HG03439 (cell line): ENCODE results near the gene PPP2R1B.
"Not testable (repeated sequence)": the region's sequence is repeated elsewhere in the genome, so short reads cannot be mapped to it uniquely, and the experiment has no call there.

ENCODE experiments used
- ATAC-seq: cut with Tn5 transposase; IDR thresholded peaks from one replicate; pipeline ENCODE4 v1.9.1; 2021; ENCODE audit warnings: mild to moderate bottlenecking, moderate library complexity; ENCODE audit not compliant: unreplicated experiment

PPP2R1B gene

GRCh38 chr11:111784311-111784710, 18.1 kb upstream of the PPP2R1B start:
- not testable (repeated sequence) for ATAC-seq

DNA sequence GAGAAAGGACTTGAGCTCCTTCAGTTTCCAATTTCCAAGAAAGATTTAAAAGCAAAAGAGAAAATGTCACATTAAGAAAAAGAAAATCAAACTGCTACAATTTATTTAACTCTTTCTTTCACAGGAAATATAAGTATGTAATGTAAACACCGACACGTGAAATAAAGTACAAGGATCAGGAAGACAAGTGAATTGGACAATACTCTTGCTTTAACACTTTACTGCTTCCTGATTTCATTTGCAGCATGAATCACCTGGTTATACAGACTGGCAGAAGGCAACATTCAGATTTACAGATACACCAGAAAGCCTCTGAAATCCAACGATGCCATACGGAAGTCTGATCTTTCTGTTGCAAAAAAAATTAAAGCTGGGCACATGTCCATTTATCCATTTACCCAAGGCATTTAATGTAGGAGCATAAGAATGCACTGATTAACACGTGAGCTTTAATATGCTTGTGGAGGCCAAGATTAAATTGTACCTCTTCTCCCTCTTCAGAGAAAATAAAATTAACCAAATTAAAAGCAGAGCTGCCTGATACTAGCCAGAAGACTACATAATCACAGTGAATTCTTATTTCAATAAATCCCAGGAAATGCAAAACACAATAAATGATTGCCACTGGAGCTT, 16.0 kb upstream of the PPP2R1B start:
- no peak for ATAC-seq

GRCh38 chr11:111779118-111779517, 12.9 kb upstream of the PPP2R1B start:
- ATAC-seq = no peak

- no peak for ATAC-seq
Measured at GRCh38 chr11:111778047-111778558, 11.9 kb upstream of the PPP2R1B start.

- peak; percentile 60 for ATAC-seq
Measured at GRCh38 chr11:111777094-111778046, 11.2 kb upstream of the PPP2R1B start.

- ATAC-seq = peak; percentile 94
Measured at GRCh38 chr11:111776398-111777093, 10.4 kb upstream of the PPP2R1B start.

- ATAC-seq = no peak
Measured at GRCh38 chr11:111774955-111775710, 8.9 kb upstream of the PPP2R1B start.

DNA sequence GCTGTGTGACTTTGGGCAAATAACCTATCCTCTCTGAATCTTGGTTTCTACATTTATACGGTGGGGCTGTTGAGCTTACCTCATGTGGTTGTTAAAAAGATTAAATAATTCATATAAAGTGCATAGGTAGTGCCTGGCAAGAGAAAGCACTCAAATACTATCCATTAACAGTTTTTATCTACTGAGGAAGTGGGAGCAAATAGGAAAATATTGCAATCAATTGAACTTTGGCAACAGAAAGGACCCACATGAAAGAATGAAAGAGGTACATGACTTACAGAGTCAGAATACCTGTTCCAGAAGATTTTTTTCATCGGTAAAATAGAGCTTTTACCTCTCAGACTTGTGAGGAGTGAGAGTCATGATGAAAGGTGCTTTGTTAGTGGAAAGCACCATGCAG, 6.3 kb upstream of the PPP2R1B start:
- ATAC-seq = no peak

DNA sequence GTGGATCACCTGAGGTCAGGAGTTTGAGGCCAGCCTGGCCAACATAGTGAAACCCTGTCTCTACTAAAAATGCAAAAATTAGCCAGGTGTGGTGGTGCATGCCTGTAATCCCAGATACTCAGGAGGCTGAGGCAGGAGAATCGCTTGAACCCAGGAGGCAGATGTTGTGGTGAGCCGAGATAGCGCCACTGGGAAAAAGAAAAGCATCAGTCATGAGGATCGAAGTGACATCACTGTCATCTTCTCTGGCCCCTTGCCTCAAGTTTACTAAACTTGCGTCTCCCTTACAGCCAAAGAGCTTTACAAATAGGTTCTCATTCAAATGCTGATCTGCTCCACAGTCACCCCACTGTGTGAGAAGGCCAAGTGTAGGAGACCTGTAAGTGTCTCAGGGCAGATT, 5.0 kb upstream of the PPP2R1B start:
- not testable (repeated sequence) for ATAC-seq

- no peak for ATAC-seq
Measured at GRCh38 chr11:111770581-111771134, 4.5 kb upstream of the PPP2R1B start.

DNA sequence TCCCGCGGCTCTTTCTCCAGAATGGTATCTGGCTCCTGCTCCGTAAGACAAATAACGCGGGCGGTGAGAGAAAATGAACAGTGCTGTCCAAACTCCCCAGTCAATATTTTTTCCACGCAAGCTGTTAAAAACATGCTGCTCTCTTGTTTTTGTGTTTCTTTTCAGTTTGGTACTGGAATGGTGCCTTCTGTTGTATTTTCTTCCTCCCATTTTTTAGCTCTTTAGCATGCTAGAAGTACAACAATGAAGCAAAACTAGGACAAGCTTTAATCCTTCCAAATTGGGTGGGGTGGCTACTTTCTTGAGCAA, 599 bp upstream of the PPP2R1B start:
- peak; percentile 5 for ATAC-seq

DNA sequence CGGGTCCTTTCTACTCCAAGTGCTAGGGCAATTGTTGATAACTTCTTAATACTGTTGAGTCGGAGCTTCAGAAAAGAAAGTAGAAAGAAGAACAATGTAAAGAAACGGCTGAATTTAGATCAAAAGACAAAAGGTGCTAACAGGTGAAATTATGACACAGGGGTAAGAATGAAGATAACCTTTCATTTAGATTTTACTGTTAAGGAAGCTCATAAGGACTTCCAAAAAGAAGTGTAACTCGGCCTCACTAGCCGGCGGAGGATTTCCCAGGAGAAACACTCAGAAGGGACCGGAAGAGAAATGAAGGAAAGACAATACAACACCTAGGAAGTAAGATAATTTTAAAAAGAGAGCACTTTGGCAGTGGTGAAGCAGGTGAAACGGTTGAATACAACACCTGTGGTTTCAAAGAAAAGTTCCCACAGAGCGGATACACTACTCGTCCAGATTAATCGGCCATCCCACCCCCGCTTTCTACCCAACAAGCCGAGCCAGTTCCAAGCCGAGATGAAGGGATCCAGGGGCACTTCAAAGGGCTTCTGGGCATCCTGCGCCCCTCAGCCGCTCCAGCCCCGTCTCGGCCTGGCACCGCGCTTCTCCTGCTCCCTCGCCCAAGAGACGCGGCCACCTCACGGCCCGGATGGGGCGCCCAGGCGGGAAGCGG, 737 bp downstream of the PPP2R1B start:
- ATAC-seq = peak; percentile 44

DNA sequence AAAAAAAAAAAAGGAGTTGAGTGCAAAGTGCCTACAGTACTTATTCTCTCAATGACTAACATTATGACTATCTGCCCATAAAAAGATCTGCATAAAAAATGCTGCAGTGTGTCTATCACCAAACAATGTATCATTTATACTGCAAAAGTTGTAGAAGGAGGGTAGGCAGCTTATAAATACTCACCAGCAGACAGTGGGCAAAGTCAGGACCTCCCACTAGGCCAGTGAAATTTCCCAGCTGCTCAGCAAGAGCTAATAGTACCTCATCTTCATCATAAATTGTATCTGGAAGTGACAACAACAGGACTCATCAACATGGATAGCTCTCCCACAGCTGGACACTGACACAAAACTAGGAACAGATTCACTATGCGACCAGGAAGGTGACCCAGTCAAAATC, 1.6 kb downstream of the PPP2R1B start:
- no peak for ATAC-seq

- ATAC-seq = no peak
Measured at GRCh38 chr11:111762981-111763643, 3.1 kb downstream of the PPP2R1B start.

GRCh38 chr11:111762526-111762925, 3.7 kb downstream of the PPP2R1B start:
- ATAC-seq = no peak

GRCh38 chr11:111761036-111761435, 5.2 kb downstream of the PPP2R1B start:
- ATAC-seq = no peak

DNA sequence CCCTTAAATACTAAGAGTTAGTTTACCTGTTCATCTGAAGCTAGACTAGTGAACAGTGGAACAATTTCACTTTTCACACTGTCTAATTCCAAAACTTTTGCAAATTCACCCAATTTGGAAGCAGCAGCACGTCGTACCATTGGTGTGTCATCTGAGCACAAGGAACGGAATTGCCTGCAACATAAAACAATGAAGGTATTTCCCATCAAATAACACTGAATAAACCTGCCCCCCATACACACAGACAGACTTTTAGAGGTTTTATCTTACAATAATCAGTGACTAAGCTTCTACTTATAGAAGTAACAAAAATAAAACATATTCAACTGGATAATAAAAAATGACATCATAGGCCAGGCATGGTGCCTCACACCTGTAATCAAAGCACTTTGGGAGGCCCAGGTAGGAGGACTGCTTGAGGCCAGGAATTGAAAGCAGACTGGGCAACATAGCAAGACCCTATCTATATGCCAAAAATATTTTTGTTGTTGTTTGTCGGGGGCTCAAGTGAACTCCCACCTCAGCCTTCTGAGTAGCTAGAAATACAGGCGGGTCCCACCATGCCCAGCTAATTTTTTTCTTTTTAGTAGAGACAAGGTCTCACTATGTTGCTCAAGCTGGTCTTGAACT, 6.3 kb downstream of the PPP2R1B start:
- ATAC-seq = no peak

DNA sequence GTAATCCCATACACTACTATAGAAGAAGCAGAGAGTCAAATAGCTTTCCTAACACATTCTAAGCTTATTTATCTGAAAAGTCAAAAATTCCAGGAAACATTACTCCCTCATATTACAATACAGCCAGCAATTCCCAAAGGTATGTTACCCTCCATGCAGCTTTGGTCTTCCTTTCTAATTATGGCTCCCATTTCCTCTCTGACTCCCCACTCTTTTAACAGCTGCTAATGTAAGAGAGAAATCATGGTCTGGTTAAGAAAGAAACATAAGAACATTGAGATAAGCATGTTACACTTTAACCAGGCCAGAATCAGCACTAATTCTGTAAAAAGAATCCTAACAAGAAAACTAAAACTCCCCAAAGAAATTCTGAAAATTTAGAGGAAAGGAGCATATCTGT, 6.8 kb downstream of the PPP2R1B start:
- ATAC-seq = no peak

DNA sequence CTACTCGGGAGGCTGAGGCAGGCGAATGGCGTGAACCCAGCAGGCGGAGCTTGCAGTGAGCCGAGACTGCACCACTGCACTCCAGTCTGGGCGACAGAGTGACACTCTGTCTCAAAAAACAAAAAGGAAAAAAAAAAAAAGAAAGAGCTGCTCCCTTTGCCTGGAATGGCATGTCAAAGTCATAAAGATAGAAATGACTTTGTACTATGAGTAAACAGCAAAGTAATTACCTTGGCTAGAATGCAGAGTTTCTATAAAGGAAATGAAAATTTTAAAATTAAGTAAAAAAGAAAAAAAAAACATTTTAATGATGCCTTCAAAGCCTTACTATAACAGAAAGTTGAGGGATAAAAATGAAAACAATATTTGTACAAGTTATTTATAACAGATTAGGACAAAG, 10.1 kb downstream of the PPP2R1B start:
- ATAC-seq = no peak
